HG03108 (cell line): ENCODE results near the gene CLCN5.
"Not testable (repeated sequence)": the region's sequence is repeated elsewhere in the genome, so short reads cannot be mapped to it uniquely, and the experiment has no call there.

ENCODE experiments used
- ATAC-seq: cut with Tn5 transposase; IDR thresholded peaks from one replicate; pipeline ENCODE4 v1.9.1; 2021; ENCODE audit warnings: moderate library complexity; ENCODE audit not compliant: unreplicated experiment

The CLCN5 gene

GRCh38 chrX:49995107-49995731 is 72.8 kb downstream of the CLCN5 start:
- ATAC-seq, result no peak

DNA sequence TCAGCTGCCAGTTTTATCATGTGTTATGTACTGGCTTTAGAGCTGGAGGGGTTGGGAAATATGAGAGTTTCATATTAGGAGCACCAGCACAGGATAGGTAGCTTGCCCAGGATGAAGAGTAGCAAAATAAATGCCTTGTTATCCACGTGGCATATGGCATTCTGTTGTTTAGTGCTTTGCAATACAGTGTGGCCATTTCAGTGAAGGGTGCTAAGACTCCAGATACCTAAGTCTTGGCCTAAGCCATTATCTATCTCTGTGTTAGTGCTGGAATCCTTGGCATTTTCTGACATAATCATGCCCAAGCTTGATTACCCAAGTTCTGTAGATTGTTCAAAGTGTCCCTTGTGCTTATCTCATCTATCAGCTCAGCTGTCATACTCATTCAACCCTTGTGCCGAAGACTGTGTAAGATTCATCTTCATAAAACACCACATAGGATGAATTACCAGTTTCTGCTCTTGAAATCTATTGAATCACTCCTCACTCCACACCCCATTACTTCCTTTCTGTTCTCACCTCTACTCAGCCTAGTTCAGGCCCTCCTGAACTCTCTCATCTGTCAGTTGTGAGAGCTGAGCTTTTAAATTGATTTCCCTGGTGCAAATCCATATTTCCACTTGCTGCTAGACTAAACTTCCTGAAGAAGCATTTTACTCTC is 73.5 kb downstream of the CLCN5 start:
- ATAC-seq, result no peak

GRCh38 chrX:49996474-49996873 is 74.1 kb downstream of the CLCN5 start:
- no peak for ATAC-seq

- ATAC-seq, result no peak
These were observed 76.7 kb downstream of the CLCN5 start for GRCh38 chrX:49999087-49999486.

DNA sequence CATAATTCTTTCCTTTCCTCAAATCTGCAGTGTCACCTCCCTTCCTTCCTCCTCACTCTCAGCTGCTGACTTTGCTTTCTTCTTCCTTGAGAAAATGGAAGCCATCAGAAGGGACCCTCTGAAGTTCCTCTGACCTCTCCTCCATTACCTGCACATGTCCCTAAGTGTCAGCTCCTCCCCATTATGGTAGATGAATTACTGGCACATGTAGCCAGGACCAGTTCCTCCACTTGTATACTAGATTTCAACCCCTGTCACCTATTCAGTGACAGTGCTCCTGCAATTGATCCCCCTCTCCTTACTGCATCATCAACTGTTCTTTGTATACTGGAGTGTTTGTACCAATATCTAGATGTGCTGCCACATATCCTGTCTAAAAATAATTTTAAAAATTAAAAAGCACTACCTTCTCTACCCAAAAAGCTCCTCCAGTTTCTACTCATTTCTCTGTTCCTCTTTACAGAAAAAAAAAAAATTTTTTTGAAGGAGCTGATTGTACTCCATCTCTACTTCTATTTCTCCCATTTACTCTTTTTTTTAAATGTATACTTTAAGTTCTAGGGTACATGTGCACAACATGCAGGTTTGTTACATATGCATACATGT is 78.6 kb downstream of the CLCN5 start:
- ATAC-seq, result no peak

DNA sequence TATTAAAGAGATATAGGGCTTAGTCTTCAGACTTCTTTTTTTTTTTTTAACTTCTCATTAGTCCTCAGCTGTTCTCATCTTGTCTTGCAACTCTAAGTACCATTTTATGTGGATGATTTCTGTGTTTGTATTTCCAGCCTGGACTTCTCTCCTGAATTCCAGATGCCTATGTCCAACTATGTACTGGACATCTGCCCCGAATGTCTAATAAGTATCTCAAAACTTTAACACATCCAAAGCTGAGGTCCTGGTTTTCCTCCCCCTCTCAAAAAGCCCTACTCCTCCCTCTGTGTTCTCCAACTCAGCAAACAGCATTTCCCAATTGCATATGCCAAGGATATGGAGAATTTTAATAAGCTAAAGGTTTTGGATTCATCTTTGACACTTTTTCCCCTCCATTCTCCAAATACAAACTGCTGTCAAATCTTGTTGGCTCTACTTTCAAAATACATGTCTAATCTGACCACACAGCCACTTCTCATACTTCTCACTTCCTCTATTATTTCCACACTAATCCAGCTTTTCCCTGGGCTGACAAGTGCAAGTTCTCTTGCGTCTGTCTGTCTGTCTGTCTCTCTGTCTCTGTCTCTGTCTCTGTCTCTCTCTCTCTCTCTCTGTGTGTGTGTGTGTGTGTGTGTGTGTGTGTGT is 79.8 kb downstream of the CLCN5 start:
- ATAC-seq, result no peak

- no peak for ATAC-seq
These were observed 81.1 kb downstream of the CLCN5 start for GRCh38 chrX:50003467-50003866.

DNA sequence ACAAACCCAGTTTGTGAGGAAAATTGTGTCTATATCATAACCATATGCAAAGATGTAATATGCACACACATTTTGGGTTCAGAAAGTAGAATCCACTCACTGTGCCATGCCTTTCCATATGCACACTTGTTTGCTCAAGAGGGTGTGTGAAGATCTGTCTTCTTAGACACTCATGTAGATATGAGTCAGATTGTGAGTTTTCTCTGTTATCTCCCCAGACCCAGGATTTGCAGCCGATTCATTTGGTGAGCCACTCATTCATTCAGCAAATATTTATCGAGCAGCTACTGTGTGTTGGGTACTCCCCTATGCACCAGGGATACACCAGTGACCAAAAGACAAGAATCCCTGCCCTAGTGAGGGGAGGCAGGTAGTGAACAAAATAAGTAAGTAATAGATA is 81.5 kb downstream of the CLCN5 start:
- no peak for ATAC-seq

DNA sequence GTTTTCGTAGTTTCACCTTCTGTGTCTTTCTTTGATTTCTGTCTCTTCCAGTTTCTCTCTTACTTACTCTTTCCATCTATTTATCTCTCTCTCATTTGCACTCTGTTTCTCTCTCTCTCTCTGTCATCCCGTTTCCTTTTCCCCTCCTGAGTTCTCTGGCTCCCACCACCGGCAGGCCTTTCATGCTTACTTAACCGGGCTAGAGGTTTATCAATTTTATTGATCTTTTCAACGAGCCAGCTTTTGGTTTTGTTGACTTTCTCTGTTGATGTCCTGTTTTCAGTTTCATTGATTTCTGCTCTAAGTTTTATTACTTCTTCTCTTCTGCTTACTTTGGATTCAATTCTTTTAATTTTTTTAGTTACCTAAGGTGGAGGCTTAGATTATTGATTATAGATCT is 103.2 kb downstream of the CLCN5 start:
- ATAC-seq, result not testable (repeated sequence)

GRCh38 chrX:50035126-50035525 is 112.7 kb downstream of the CLCN5 start:
- ATAC-seq, result no peak

GRCh38 chrX:50036426-50036825 is 114.0 kb downstream of the CLCN5 start:
- ATAC-seq, result no peak

DNA sequence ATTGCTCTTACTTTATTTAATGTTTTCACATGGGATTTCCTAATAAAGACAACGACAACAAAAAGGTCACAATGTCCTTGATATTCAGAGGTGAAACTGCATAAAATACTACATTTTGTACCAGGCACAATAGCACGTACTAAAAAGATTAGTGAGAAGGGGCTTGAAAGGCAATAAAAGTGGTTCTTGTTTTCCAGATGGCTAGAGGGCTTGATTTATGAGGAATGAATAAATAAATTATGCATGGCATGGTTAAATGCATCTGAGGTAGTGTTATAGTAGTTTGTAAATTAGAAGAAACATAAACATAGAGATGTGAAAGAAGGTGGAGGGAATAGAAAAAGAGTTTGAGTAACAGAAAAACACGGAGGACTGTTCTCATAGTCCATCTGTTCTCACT is 123.4 kb downstream of the CLCN5 start:
- no peak for ATAC-seq

GRCh38 chrX:50049228-50049627 is 126.8 kb downstream of the CLCN5 start:
- no peak for ATAC-seq

DNA sequence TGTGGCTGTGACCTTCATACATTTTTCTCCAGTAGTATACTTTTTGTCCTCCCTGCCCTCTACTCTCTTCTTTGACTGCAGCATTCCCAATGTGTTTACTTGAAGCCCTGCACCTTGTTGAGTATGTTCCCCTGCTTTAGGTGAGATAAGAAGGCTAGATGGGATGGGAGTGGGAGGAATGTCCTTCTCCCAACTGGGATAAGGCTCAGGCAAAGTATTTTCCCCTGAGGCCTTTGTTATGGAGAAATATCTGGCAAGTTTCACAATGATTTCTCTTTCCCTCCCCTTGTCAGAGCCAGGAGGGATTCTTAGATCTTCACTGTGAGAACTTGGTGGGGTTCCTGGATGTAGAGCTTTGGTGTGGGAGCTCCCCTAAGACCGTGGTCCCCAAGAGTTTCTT is 131.8 kb downstream of the CLCN5 start:
- no peak for ATAC-seq

GRCh38 chrX:50066318-50066937 is 144.0 kb downstream of the CLCN5 start:
- ATAC-seq, result no peak

DNA sequence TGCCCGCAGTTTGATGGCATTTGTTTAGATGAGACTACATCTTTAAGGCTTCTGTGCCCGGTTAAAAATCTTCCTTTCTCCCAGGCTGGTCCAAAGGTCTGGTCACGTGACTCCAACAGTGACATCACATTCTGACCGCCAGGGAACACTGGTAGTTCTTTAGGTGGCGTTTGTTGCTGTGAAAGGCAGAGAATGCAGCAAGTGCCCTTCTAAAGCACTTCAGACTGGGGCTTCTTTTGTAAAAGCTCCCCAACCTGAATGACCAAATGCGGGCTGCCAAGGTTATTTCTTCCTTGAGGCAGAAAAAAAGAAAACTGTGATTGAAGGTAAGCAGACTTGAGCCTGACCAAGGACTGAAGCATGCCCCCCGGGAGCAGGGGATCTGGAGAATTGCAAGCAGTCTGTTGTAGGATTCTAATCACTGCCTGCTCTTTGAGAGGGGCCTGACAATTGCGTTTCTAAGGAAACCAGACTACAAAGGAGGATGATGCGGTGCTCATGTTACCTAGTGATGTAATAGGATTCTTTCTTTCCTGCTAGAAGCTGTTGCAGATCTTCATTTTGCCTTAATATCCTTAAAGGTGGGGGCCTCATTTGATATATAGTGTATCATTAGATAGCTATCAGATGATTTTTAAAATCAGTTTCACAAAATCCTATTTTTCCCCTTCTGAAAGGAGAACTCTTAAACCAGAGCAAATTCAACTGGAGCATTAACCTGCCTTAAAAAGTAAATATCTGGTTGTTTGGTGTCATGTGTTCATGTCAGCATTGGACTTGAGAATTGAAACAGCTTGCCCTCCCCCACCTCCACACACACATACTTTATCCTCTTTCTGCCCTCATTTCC is 145.3 kb downstream of the CLCN5 start:
- no peak for ATAC-seq

DNA sequence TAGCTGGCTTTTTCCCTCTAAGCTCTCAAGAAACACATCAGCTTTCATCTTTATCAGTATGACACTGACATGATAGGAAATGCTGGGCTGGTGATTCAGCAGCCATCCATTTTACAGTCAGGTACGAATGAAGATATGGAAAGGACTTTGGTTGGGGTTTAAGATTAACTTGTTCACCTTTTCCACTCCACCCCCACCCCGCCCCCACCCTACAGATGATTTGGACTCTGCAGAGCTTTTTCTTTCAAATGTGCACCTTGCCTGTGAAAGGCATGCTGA is 145.8 kb downstream of the CLCN5 start:
- no peak for ATAC-seq

DNA sequence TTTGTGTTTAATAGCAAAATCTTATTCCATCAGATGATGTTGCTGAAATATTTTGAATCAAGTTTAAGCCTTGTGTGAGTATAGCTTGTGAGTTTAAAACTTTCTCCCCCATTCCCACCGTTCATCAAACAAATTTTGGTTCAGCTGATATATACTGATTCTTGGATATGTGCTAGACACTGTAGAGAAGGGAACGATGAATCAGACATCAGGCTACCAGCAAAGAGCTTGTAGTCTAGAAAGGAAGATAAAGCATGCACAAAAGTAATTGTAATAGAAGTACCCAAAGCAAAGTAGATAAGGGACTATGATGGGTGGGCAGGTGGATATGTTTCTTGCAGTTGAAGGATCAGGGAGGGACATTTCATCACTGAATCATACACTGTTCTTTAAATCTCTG is 146.5 kb downstream of the CLCN5 start:
- no peak for ATAC-seq

- no peak for ATAC-seq
These were observed 149.1 kb downstream of the CLCN5 start for GRCh38 chrX:50071494-50071893.

- no peak for ATAC-seq
These were observed 149.7 kb downstream of the CLCN5 start for GRCh38 chrX:50072110-50072509.

DNA sequence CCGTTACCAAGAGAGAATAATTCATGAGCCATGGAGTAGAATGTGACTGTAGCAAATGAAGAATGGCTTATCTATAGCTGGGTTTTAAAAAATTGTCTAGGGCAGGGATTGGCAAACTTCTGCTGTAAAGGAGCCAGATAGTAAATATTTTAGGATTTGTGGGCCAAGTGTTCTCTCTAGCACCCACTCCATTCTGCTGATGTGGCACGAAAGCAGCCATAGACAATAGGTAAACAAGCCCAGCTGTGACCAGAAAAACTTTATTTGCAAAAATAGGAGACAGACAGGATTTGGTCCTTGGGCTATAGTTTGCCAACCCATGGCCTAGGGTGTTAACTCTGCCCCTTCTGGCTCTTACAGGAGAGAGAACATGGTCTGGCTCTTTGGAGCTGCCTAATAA is 151.2 kb downstream of the CLCN5 start:
- no peak for ATAC-seq
